Measurements from ENCODE around the gene SLC25A38.

- TF ChIP-seq CTCF (IDR thresholded peaks at IDR 0.05; ENCODE audit: low read length) (no peak), EZH2phosphoT487 (IDR thresholded peaks at IDR 0.05; ENCODE audit: low read length) (no peak), EZH2 (optimal IDR thresholded peaks at IDR 0.05; ENCODE audit: low read depth, low read length) (no peak)
Observed at GRCh38 chr3:39334205-39334604, 49.0 kb upstream of the SLC25A38 start.

All from MM.1S (cell line).